Mucosa of gallbladder (tissue), 1 donor: ENCODE data around the gene ACP2. TPM values are rescaled to one million over a fixed set of nuclear protein-coding genes. Genes with fewer than 3 reads are reported as not detected.
"Not testable (repeated sequence)": the region's sequence is repeated elsewhere in the genome, so short reads cannot be mapped to it uniquely, and the experiment has no call there.

Source experiments
- DNase-seq: peaks from one replicate; pipeline ENCODE4 v3.0.0-alpha.2; 2020; ENCODE audit warnings: low spot score
- total RNA-seq: library from RNA; stranded (reverse); gene quantifications from one replicate; pipeline ENCODE4 v1.2.1, GENCODE V29; 2021
- donor health status: DM: no; HTN: no; CAD: no.

Gene ACP2
- total RNA-seq, 1 donor from 2014 or later: 48.5 TPM

- DNase-seq: no peak
Measured at GRCh38 chr11:47204637-47204989, 44.0 kb downstream of the ACP2 start.

- no peak for DNase-seq
Measured at GRCh38 chr11:47202576-47202975, 46.0 kb downstream of the ACP2 start.

GRCh38 chr11:47201015-47201414 is 47.6 kb downstream of the ACP2 start:
- no peak for DNase-seq

- DNase-seq: not testable (repeated sequence)
Measured at GRCh38 chr11:47198161-47198560, 50.5 kb downstream of the ACP2 start.

- no peak for DNase-seq
Measured at GRCh38 chr11:47192111-47192510, 56.5 kb downstream of the ACP2 start.

GRCh38 chr11:47191137-47191536 is 57.5 kb downstream of the ACP2 start:
- DNase-seq: not testable (repeated sequence)

Other genes starting within 250 kb of the ACP2 start
- gene ARFGAP2, start 71.9 kb downstream of the ACP2 start, total RNA-seq: 91.8 TPM
- 34.4 TPM for gene PACSIN3, start 62.4 kb downstream of the ACP2 start, total RNA-seq
- 22.7 TPM for gene DDB2, start 33.8 kb downstream of the ACP2 start, total RNA-seq
- 33.5 TPM for gene NR1H3, start 9.2 kb upstream of the ACP2 start, total RNA-seq
- 57.1 TPM for gene MADD, start 21.3 kb upstream of the ACP2 start, total RNA-seq
- not detected for gene MYBPC3, start 103.9 kb upstream of the ACP2 start, total RNA-seq
- 35.3 TPM for gene SPI1, start 129.7 kb upstream of the ACP2 start, total RNA-seq
- 58.6 TPM for gene SLC39A13, start 159.8 kb upstream of the ACP2 start, total RNA-seq
- 80.5 TPM for gene PSMC3, start 177.6 kb upstream of the ACP2 start, total RNA-seq
- 0.35 TPM for gene RAPSN, start 200.3 kb upstream of the ACP2 start, total RNA-seq